H1 (cell line): ENCODE measurements around the gene SFN. TPM values are rescaled to one million over a fixed set of nuclear protein-coding genes. Genes with fewer than 3 reads are reported as not detected.

ENCODE experiments used
- CTCF ChIA-PET: fragments of 300-600 bp; sonication (Branson Sonifier 250); formaldehyde crosslinking; loops from one replicate; lab custom pipeline; 2021; ENCODE audit not compliant: partially characterized antibody; lab: Charles Lee
- POLR2A ChIA-PET: fragments of 300-600 bp; sonication (Branson Sonifier 250); formaldehyde crosslinking; loops from one replicate; lab custom pipeline; 2021; ENCODE audit warnings: inconsistent platforms; ENCODE audit not compliant: partially characterized antibody; lab: Charles Lee
- DNase-seq, 2 experiments: peaks; one replicate each; pipeline versions ENCODE4 v3.0.0 to v3.0.0-alpha.2; 2010 to 2022; ENCODE audit warnings: low spot score in 2 of 2, low read depth in 1 of 2, mixed read lengths in 1 of 2
- FAIRE-seq: peaks from 2 replicates; lab custom pipeline; 2011; peaks lifted over from hg19 to GRCh38; lab: Jason Lieb, UNC
- H2AFZ ChIP-seq: 2 replicates; pipeline ENCODE4 v1.8.1; 2012; ENCODE audit warnings: low read length, inconsistent platforms
- H2AK5ac ChIP-seq: 2 replicates; pipeline ENCODE4 v1.6.1; 2013; ENCODE audit warnings: low read depth, low read length
- H2BK120ac ChIP-seq: replicated peaks from 2 replicates; pipeline ENCODE3; 2013; ENCODE audit warnings: low read depth, low read length, inconsistent platforms
- H2BK12ac ChIP-seq: 2 replicates; pipeline ENCODE4 v1.6.1; 2013; ENCODE audit warnings: low read depth, low read length
- H2BK15ac ChIP-seq: 2 replicates; pipeline ENCODE4 v1.6.1; 2013; ENCODE audit warnings: low read length
- H2BK20ac ChIP-seq: 2 replicates; pipeline ENCODE4 v1.6.1; 2013; ENCODE audit warnings: low read length
- H2BK5ac ChIP-seq: 2 replicates; pipeline ENCODE4 v1.6.1; 2013; ENCODE audit warnings: low read depth, low read length
- H3K14ac ChIP-seq: 2 replicates; pipeline ENCODE4 v1.6.1; 2013; ENCODE audit warnings: inconsistent platforms; ENCODE audit not compliant: insufficient read length
- H3K18ac ChIP-seq: 2 replicates; pipeline ENCODE4 v1.6.1; 2013; ENCODE audit warnings: low read length; ENCODE audit errors: extremely low read depth
- H3K23ac ChIP-seq: 2 replicates; pipeline ENCODE4 v1.6.1; 2013; ENCODE audit warnings: inconsistent platforms; ENCODE audit not compliant: insufficient read length
- H3K23me2 ChIP-seq: 2 replicates; pipeline ENCODE4 v1.6.1; 2013; ENCODE audit warnings: low read depth, low read length
- H3K27ac ChIP-seq: 2 replicates; pipeline ENCODE4 v1.6.1; 2011; ENCODE audit warnings: low read depth, low read length, inconsistent platforms
- H3K27me3 ChIP-seq, 4 experiments: replicated peaks in 1 of 4; 1 replicate in 1 of 4; 2 replicates in 3 of 4; pipeline versions ENCODE4 v1.6.1 to v1.8.1; 2011 to 2013; ENCODE audit warnings: low read length in 3 of 4, mild to moderate bottlenecking in 3 of 4, inconsistent platforms in 2 of 4, mixed read lengths in 2 of 4, moderate library complexity in 1 of 4; ENCODE audit not compliant: control insufficient read depth in 3 of 4, insufficient read depth in 3 of 4; ENCODE audit errors: extremely low read depth in 1 of 4
- H3K36me3 ChIP-seq, 4 experiments: 2 replicates each; pipeline versions ENCODE4 v1.6.1 to v1.8.1; 2011 to 2013; ENCODE audit warnings: mild to moderate bottlenecking in 4 of 4, low read length in 3 of 4, moderate library complexity in 2 of 4, control low read depth in 1 of 4, inconsistent platforms in 1 of 4; ENCODE audit not compliant: insufficient read depth in 4 of 4, control insufficient read depth in 2 of 4
- H3K4ac ChIP-seq: replicated peaks from 2 replicates; pipeline ENCODE3; 2013; ENCODE audit warnings: low read length, low read depth, mixed read lengths, inconsistent platforms; ENCODE audit not compliant: insufficient read length
- H3K4me1 ChIP-seq, 4 experiments: replicated peaks in 1 of 4; 1 replicate in 1 of 4; 2 replicates in 3 of 4; pipeline versions ENCODE4 v1.6.1 to v1.8.1; 2011 to 2013; ENCODE audit warnings: low read length in 3 of 4, inconsistent platforms in 2 of 4, mixed read lengths in 1 of 4; ENCODE audit not compliant: insufficient read depth in 4 of 4, control insufficient read depth in 3 of 4
- H3K4me2 ChIP-seq, 2 experiments: 2 replicates each; pipeline versions ENCODE4 v1.6.1 to v1.8.1; 2011 to 2013; ENCODE audit warnings: low read depth in 2 of 2, low read length in 2 of 2, control low read depth in 1 of 2, inconsistent platforms in 1 of 2, mild to moderate bottlenecking in 1 of 2; ENCODE audit not compliant: insufficient read depth in 1 of 2
- H3K4me3 ChIP-seq, 4 experiments: fragments of 200-600, 300-600 bp in 1 of 4; sonication (generic), shearing (Covaris generic), sonication (Bioruptor Twin) in 1 of 4; 2 replicates each; pipeline versions ENCODE4 v1.5.1 to v1.8.1; 2011 to 2016; ENCODE audit warnings: low read length in 4 of 4, low read depth in 3 of 4, control low read depth in 2 of 4, inconsistent platforms in 2 of 4, mild to moderate bottlenecking in 2 of 4, mixed read lengths in 1 of 4, moderate library complexity in 1 of 4; ENCODE audit not compliant: insufficient read depth in 2 of 4; ENCODE audit errors: extremely low read depth in 1 of 4
- H3K56ac ChIP-seq: replicated peaks from 2 replicates; pipeline ENCODE3; 2013; ENCODE audit warnings: low read depth, mild to moderate bottlenecking, mixed read lengths, low read length, inconsistent platforms; ENCODE audit not compliant: insufficient read length
- H3K79me1 ChIP-seq: 2 replicates; pipeline ENCODE4 v1.6.1; 2013; ENCODE audit warnings: low read depth, low read length, control low read depth
- H3K79me2 ChIP-seq, 2 experiments: 2 replicates each; pipeline versions ENCODE4 v1.6.1 to v1.8.1; 2012 to 2013; ENCODE audit warnings: low read length in 2 of 2, mild to moderate bottlenecking in 2 of 2, inconsistent platforms in 1 of 2; ENCODE audit not compliant: insufficient read depth in 2 of 2, control insufficient read depth in 1 of 2
- H3K9ac ChIP-seq, 4 experiments: replicated peaks in 1 of 4; 1 replicate in 1 of 4; 2 replicates in 3 of 4; pipeline versions ENCODE4 v1.6.1 to v1.8.1; 2011 to 2013; ENCODE audit warnings: low read depth in 3 of 4, low read length in 3 of 4, control low read depth in 2 of 4, mild to moderate bottlenecking in 2 of 4, moderate library complexity in 2 of 4, inconsistent platforms in 1 of 4; ENCODE audit errors: extremely low read depth in 1 of 4
- H3K9me3 ChIP-seq, 2 experiments: 2 replicates each; pipeline versions ENCODE4 v1.6.1 to v1.8.1; 2012 to 2013; ENCODE audit warnings: mild to moderate bottlenecking in 2 of 2, moderate library complexity in 2 of 2, control low read depth in 1 of 2, inconsistent platforms in 1 of 2, low read depth in 1 of 2, low read length in 1 of 2, mixed read lengths in 1 of 2; ENCODE audit not compliant: insufficient read depth in 2 of 2
- H4K20me1 ChIP-seq, 2 experiments: replicated peaks in 1 of 2; 2 replicates each; pipeline versions ENCODE3 to v1.8.1; 2011 to 2013; ENCODE audit warnings: inconsistent platforms in 2 of 2, low read length in 2 of 2, mild to moderate bottlenecking in 1 of 2; ENCODE audit not compliant: insufficient read depth in 2 of 2, control insufficient read depth in 1 of 2
- H4K5ac ChIP-seq: 2 replicates; pipeline ENCODE4 v1.6.1; 2013; ENCODE audit warnings: low read length, low read depth, mixed read lengths, inconsistent platforms; ENCODE audit not compliant: insufficient read length
- H4K8ac ChIP-seq: 2 replicates; pipeline ENCODE4 v1.8.0; 2013; ENCODE audit warnings: mild to moderate bottlenecking, moderate library complexity, low read length, inconsistent platforms; ENCODE audit not compliant: insufficient read depth; ENCODE audit errors: extremely low read depth
- H4K91ac ChIP-seq: replicated peaks from 2 replicates; pipeline ENCODE3; 2013; ENCODE audit warnings: low read length, mixed read lengths, inconsistent platforms; ENCODE audit not compliant: insufficient read length
- CBX5 ChIP-seq: fragments of 300-800, 300-1000 bp; sonication (generic); IDR thresholded peaks from 2 replicates; pipeline ENCODE4 v1.7.1; 2016; ENCODE audit warnings: antibody characterized with exemption, low read length, low read depth
- CEBPB ChIP-seq: IDR thresholded peaks from 2 replicates; pipeline ENCODE4 v1.6.1; 2012; ENCODE audit warnings: low read depth, low read length
- CHD1 ChIP-seq: IDR thresholded peaks from 2 replicates; pipeline ENCODE4 v1.6.1; 2012; ENCODE audit warnings: low read depth, low read length, improper control_type of control experiment
- E2F6 ChIP-seq: IDR thresholded peaks from 2 replicates; pipeline ENCODE4 v1.6.1; 2012; ENCODE audit warnings: inconsistent platforms
- EP300 ChIP-seq, 2 experiments: IDR thresholded peaks; 1 replicate in 1 of 2; 2 replicates in 1 of 2; pipeline ENCODE4 v1.6.1; 2011 to 2012; ENCODE audit warnings: low read depth in 2 of 2, low read length in 2 of 2, mild to moderate bottlenecking in 2 of 2, borderline replicate concordance in 1 of 2, inconsistent platforms in 1 of 2, moderate library complexity in 1 of 2
- FOSL1 ChIP-seq: IDR thresholded peaks from 2 replicates; pipeline ENCODE4 v1.6.1; 2011; ENCODE audit warnings: mild to moderate bottlenecking, low read depth, low read length, moderate library complexity; ENCODE audit not compliant: insufficient read depth
- HDAC6 ChIP-seq: IDR thresholded peaks from one replicate; pipeline ENCODE4 v1.7.1; 2012; ENCODE audit warnings: low read depth, mild to moderate bottlenecking, inconsistent platforms, low read length, moderate library complexity
- JUN ChIP-seq: IDR thresholded peaks from 2 replicates; pipeline ENCODE4 v1.6.1; 2011; ENCODE audit warnings: low read depth, mild to moderate bottlenecking, improper control_type of control experiment, low read length
- KDM4A ChIP-seq: IDR thresholded peaks from one replicate; pipeline ENCODE4 v1.7.1; 2012; ENCODE audit warnings: low read depth, mild to moderate bottlenecking, moderate library complexity, low read length, inconsistent platforms; ENCODE audit not compliant: severe bottlenecking
- NRF1 ChIP-seq: IDR thresholded peaks from 2 replicates; pipeline ENCODE4 v1.6.1; 2011; ENCODE audit warnings: mild to moderate bottlenecking, low read depth, low read length, improper control_type of control experiment
- RXRA ChIP-seq: IDR thresholded peaks from 2 replicates; pipeline ENCODE4 v1.6.1; 2011; ENCODE audit warnings: low read depth, mild to moderate bottlenecking, low read length, moderate library complexity; ENCODE audit not compliant: insufficient read depth
- TAF1 ChIP-seq: IDR thresholded peaks from 2 replicates; pipeline ENCODE4 v1.6.1; 2011; ENCODE audit warnings: mild to moderate bottlenecking, low read depth, low read length
- TAF7 ChIP-seq: optimal IDR thresholded peaks from 2 replicates; pipeline ENCODE3; 2011; ENCODE audit warnings: low read depth, mild to moderate bottlenecking, inconsistent platforms, low read length, moderate library complexity, borderline replicate concordance
- YY1 ChIP-seq: IDR thresholded peaks from 2 replicates; pipeline ENCODE4 v1.6.1; 2011; ENCODE audit warnings: low read depth, mild to moderate bottlenecking, low read length
- whole genome bisulfite sequencing, 2 experiments: shearing (Covaris generic) in 1 of 2; methylation state at CpG; one replicate each; pipeline versions ENCODE4 v1.1.6 to v1.1.7; 2013 to 2015; ENCODE audit warnings: low lambda C conversion rate in 2 of 2, mixed read lengths in 2 of 2, inconsistent platforms in 1 of 2, low coverage in 1 of 2, missing lambda C conversion rate in 1 of 2; ENCODE audit not compliant: insufficient replicate concordance in 2 of 2, insufficient coverage in 1 of 2, insufficient read length in 1 of 2; ENCODE audit errors: extremely low coverage in 1 of 2, missing lambda C conversion rate in 1 of 2; 5-methylcytosine and 5-hydroxymethylcytosine counted together
- polyA plus RNA-seq, 7 experiments: library from polyadenylated mRNA; depleted of rRNA in 3 of 7; stranded (reverse) in 5 of 7; unstranded in 2 of 7; fragments of >200 nt in 5 of 7; fragments of 200-250 nt in 2 of 7; gene quantifications; 1 replicate in 5 of 7; 2 replicates in 1 of 7; 4 replicates in 1 of 7; pipeline versions ENCODE4 v1.2.1 to v1.2.3, GENCODE V29; 2011 to 2013; ENCODE audit warnings: missing spikeins in 2 of 7, mixed read lengths in 2 of 7
- total RNA-seq: library from RNA; stranded (reverse); fragmentation: NEBNext Ultra II Directional; extraction: Animal tissue kit (Norgen Biotek cat#: 25700); gene quantifications from 2 replicates; pipeline ENCODE4 v1.2.1, GENCODE V29; 2021

Gene SFN
- total and polyA plus RNA-seq, 2 of the 8 experiments (the other 6 are each of a cell fraction or from before 2014, with no cell fraction given), result 3.3 to 3.9 TPM

- no peak overlapping the region for H2BK15ac ChIP-seq
- TF ChIP-seq YY1, result no peak
- no peak for TF ChIP-seq HDAC6
- no peak for TF ChIP-seq EP300 (IDR thresholded peaks at IDR 0.05; ENCODE audit: borderline replicate concordance in 1 of 2, low read depth in 2 of 2, low read length in 2 of 2)
- no peak for TF ChIP-seq KDM4A
- no peak for TF ChIP-seq CEBPB
- TF ChIP-seq TAF7, result no peak
- TF ChIP-seq JUN, result no peak
- TF ChIP-seq RXRA, result no peak
- TF ChIP-seq CBX5, result no peak
- TF ChIP-seq FOSL1, result no peak
- TF ChIP-seq CHD1, result no peak
- TF ChIP-seq NRF1, result no peak
- no peak for TF ChIP-seq E2F6
- no peak for TF ChIP-seq TAF1
Measured at GRCh38 chr1:26839779-26840178, 23.2 kb upstream of the SFN start.

More at GRCh38 chr1:26839779-26840178, 23.2 kb upstream of the SFN start:
- Histone ChIP-seq H3K4me2 (no peak overlapping the region), H2AK5ac (no peak overlapping the region), H3K18ac (no peak overlapping the region), H3K4me3 (no peak overlapping the region), H3K79me2 (no peaks in the 10 kb centered on the region), H3K4me1 (no peaks in the 10 kb centered on the region), H4K20me1 (peaks cover 0 to 3% of the 10 kb centered on the region in 2 experiments), H2BK20ac (no peak overlapping the region), H4K5ac (no peak overlapping the region), H3K27ac (no peak overlapping the region; the same call in 1 of the 2 replicates), H3K9me3 (no peaks in the 10 kb centered on the region), H2BK12ac (no peak overlapping the region), H2BK5ac (no peak overlapping the region), H4K91ac (no peak overlapping the region), H3K23ac (no peak overlapping the region), H3K79me1 (no peaks in the 10 kb centered on the region), H3K27me3 (no peaks in the 10 kb centered on the region), H2BK120ac (no peak overlapping the region), H3K14ac (no peak overlapping the region), H3K23me2 (no peaks in the 10 kb centered on the region), H3K4ac (no peak overlapping the region), H3K36me3 (peaks cover 0 to 4% (median 2%) of the 10 kb centered on the region in 4 experiments; a peak in 6 of 8 replicates), H3K56ac (no peak overlapping the region), H3K9ac (no peak overlapping the region), H4K8ac (no peak overlapping the region), H2AFZ (no peak overlapping the region)
- CTCF ChIA-PET, result interaction anchor here (0.6 to 12.8 kb wide), 6 partner anchors 15 to 289 kb away, joined by 3 to 125 read pairs (median 4); partner anchors contain the start of gene SFN
- POLR2A ChIA-PET, result interaction anchor here (1.1 kb wide), 1 partner anchor 47 kb away, joined by 3 read pairs; no protein-coding TSS in a partner anchor
- 92% methylated on average over 6 of the region's 6 CpGs; no CpG with 5 or more reads in 1 of the 2 experiments for WGBS, 2 experiments
- FAIRE-seq (no peak), DNase-seq (no peak)
